Lung (tissue), 12 donors: ENCODE results near the gene IPO11. TPM values are rescaled to one million over a fixed set of nuclear protein-coding genes. Genes with fewer than 3 reads are reported as not detected.
"Not testable (repeated sequence)": the region's sequence is repeated elsewhere in the genome, so short reads cannot be mapped to it uniquely, and the experiment has no call there.

ENCODE experiments used
- ATAC-seq: fragments of 200-7000 bp; cut with Tn5 transposase; one replicate; pipeline ENCODE4 v1.9.1; 2020; ENCODE audit warnings: moderate number of reproducible peaks; ENCODE audit not compliant: insufficient read depth, low FRiP score
- DNase-seq, 3 donors: peaks; one replicate each; pipeline ENCODE4 v3.0.0-alpha.2; 2013 to 2017
- H3K27ac ChIP-seq, 2 donors: one replicate each; pipeline ENCODE4 v1.5.1; 2013; ENCODE audit warnings: mild to moderate bottlenecking in 2 of 2, moderate library complexity in 2 of 2, control low read depth in 1 of 2, inconsistent platforms in 1 of 2, low read depth in 1 of 2, low read length in 1 of 2
- H3K27me3 ChIP-seq, 3 donors: one replicate each; pipeline ENCODE4 v1.5.1; 2013; ENCODE audit warnings: low read length in 2 of 3; ENCODE audit not compliant: control insufficient read depth in 3 of 3, insufficient read depth in 3 of 3
- H3K36me3 ChIP-seq, 4 donors: one replicate each; pipeline ENCODE4 v1.5.1; 2013; ENCODE audit warnings: low read length in 4 of 4, mild to moderate bottlenecking in 1 of 4, moderate library complexity in 1 of 4; ENCODE audit not compliant: control insufficient read depth in 4 of 4, insufficient read depth in 4 of 4
- H3K4me1 ChIP-seq, 5 donors: one replicate each; pipeline ENCODE4 v1.5.1; 2013; ENCODE audit warnings: low read length in 5 of 5, mild to moderate bottlenecking in 2 of 5, moderate library complexity in 1 of 5; ENCODE audit not compliant: control insufficient read depth in 5 of 5, insufficient read depth in 5 of 5
- H3K4me3 ChIP-seq: one replicate; pipeline ENCODE4 v1.5.1; 2013; ENCODE audit warnings: mild to moderate bottlenecking, control low read depth, moderate library complexity
- H3K9ac ChIP-seq, 2 donors: one replicate each; pipeline ENCODE4 v1.5.1; 2013; ENCODE audit warnings: low read length in 2 of 2, control low read depth in 1 of 2; ENCODE audit not compliant: insufficient read depth in 1 of 2
- H3K9me3 ChIP-seq, 4 donors: one replicate each; pipeline ENCODE4 v1.5.1; 2013; ENCODE audit warnings: low read length in 3 of 4, mild to moderate bottlenecking in 1 of 4, moderate library complexity in 1 of 4; ENCODE audit not compliant: control insufficient read depth in 4 of 4, insufficient read depth in 3 of 4
- CTCF ChIP-seq: IDR thresholded peaks from 2 replicates; pipeline ENCODE4 v1.5.1; 2012; ENCODE audit warnings: mild to moderate bottlenecking; ENCODE audit errors: control extremely low read depth, extremely low read depth
- WGBS, 2 donors: extraction: QIAGEN DNeasy Blood & Tissue Kit; methylation state at CpG; one replicate each; pipeline ENCODE4 v1.1.7; 2013; 5-methylcytosine and 5-hydroxymethylcytosine counted together
- polyA plus RNA-seq, 2 donors: library from polyadenylated mRNA; stranded (reverse); fragments of 200-250 nt; gene quantifications; one replicate each; pipeline ENCODE4 v1.2.1, GENCODE V29; 2013
- total RNA-seq, 2 donors: library from RNA; depleted of rRNA in 1 of 2; stranded (reverse); fragments of >200 nt in 1 of 2; gene quantifications; one replicate each; pipeline ENCODE4 v1.2.1, GENCODE V29; 2014 to 2021
- donor health status: control.
- donor health status: control.
- donor health status: Bipolar disorder and iron deficiency.
- donor health status: healthy.
- donor health status: DM: yes; HTN: yes; CAD: no.

IPO11 gene
- total and polyA plus RNA-seq, 4 donors: 7.2 to 46.6 (median 25.5) TPM

GRCh38 chr5:62620761-62621160 lies 208.2 kb downstream of the IPO11 start:
- ATAC-seq (no peak), DNase-seq (no peak)
- no peak for TF ChIP-seq CTCF
- no peaks in the 10 kb centered on the region for H3K27me3 ChIP-seq
- peaks cover 0 to 1% (median 0%) of the 10 kb centered on the region in 4 donors for H3K36me3 ChIP-seq
- no peaks in the 10 kb centered on the region for H3K9me3 ChIP-seq
- H3K4me1 ChIP-seq: peaks cover 0 to 4% (median 0%) of the 10 kb centered on the region in 5 donors
- no peak overlapping the region for H3K9ac ChIP-seq
- H3K4me3 ChIP-seq: no peak overlapping the region
- no peak overlapping the region for H3K27ac ChIP-seq
- 93 to 94% methylated on average over 5 of the region's 5 CpGs for WGBS, 2 donors

GRCh38 chr5:62621280-62621679 lies 208.7 kb downstream of the IPO11 start:
- ATAC-seq (no peak), DNase-seq (no peak)
- no peaks in the 10 kb centered on the region for H3K27me3 ChIP-seq
- peaks cover 0 to 4% (median 0%) of the 10 kb centered on the region in 5 donors for H3K4me1 ChIP-seq
- no peak overlapping the region for H3K27ac ChIP-seq
- H3K9ac ChIP-seq: no peak overlapping the region
- 92 to 94% methylated on average over 6 of the region's 6 CpGs for WGBS, 2 donors
- peaks cover 0 to 1% (median 0%) of the 10 kb centered on the region in 4 donors for H3K36me3 ChIP-seq
- no peaks in the 10 kb centered on the region for H3K9me3 ChIP-seq
- TF ChIP-seq CTCF: no peak
- H3K4me3 ChIP-seq: no peak overlapping the region

GRCh38 chr5:62623271-62623670 lies 210.7 kb downstream of the IPO11 start:
- peaks cover 0 to 9% (median 3%) of the 10 kb centered on the region in 4 donors for H3K36me3 ChIP-seq
- no peak for TF ChIP-seq CTCF
- H3K4me3 ChIP-seq: no peak overlapping the region
- DNase-seq (no peak), ATAC-seq (no peak)
- no peak overlapping the region for H3K27ac ChIP-seq
- H3K4me1 ChIP-seq: no peaks in the 10 kb centered on the region
- H3K27me3 ChIP-seq: no peaks in the 10 kb centered on the region
- H3K9ac ChIP-seq: no peak overlapping the region
- WGBS, 2 donors: 92 to 100% methylated on average over 1 of the region's 1 CpG
- no peaks in the 10 kb centered on the region for H3K9me3 ChIP-seq

GRCh38 chr5:62624436-62624835 lies 211.9 kb downstream of the IPO11 start:
- WGBS, 2 donors: 97 to 98% methylated on average over 7 of the region's 7 CpGs
- not testable (repeated sequence) for H3K27ac ChIP-seq, H3K9me3 ChIP-seq

More at GRCh38 chr5:62624436-62624835, 211.9 kb downstream of the IPO11 start:
- H3K9ac ChIP-seq, H3K4me3 ChIP-seq, ATAC-seq, H3K4me1 ChIP-seq, H3K27me3 ChIP-seq, DNase-seq: not testable (repeated sequence)
- peaks cover 0 to 13% (median 3%) of the 10 kb centered on the region in 4 donors for H3K36me3 ChIP-seq
